Measurements from ENCODE around the gene TNFRSF1B.

Gene TNFRSF1B

GRCh38 chr1:12142141-12142823 lies 24.5 kb upstream of the TNFRSF1B start:
- DNase-seq (ENCODE audit: low read depth) = no peak

GRCh38 chr1:12142891-12143630 lies 23.7 kb upstream of the TNFRSF1B start:
- DNase-seq (ENCODE audit: low read depth) = no peak

- DNase-seq (ENCODE audit: low read depth) = peak; percentile 83
Observed at GRCh38 chr1:12143631-12144155, 23.1 kb upstream of the TNFRSF1B start.

- no peak for DNase-seq (ENCODE audit: low read depth)
Observed at GRCh38 chr1:12144236-12144635, 22.6 kb upstream of the TNFRSF1B start.

GRCh38 chr1:12144969-12145368 lies 21.8 kb upstream of the TNFRSF1B start:
- DNase-seq (ENCODE audit: low read depth) = no peak

GRCh38 chr1:12145616-12146342 lies 21.0 kb upstream of the TNFRSF1B start:
- no peak for DNase-seq (ENCODE audit: low read depth)

GRCh38 chr1:12146343-12147112 lies 20.3 kb upstream of the TNFRSF1B start:
- no peak for DNase-seq (ENCODE audit: low read depth)

- DNase-seq (ENCODE audit: low read depth) = no peak
Observed at GRCh38 chr1:12147201-12147701, 19.5 kb upstream of the TNFRSF1B start.

- no peak for DNase-seq (ENCODE audit: low read depth)
Observed at GRCh38 chr1:12148160-12148957, 18.4 kb upstream of the TNFRSF1B start.

GRCh38 chr1:12148958-12149790 lies 17.6 kb upstream of the TNFRSF1B start:
- no peak for DNase-seq (ENCODE audit: low read depth)

- no peak for DNase-seq (ENCODE audit: low read depth)
Observed at GRCh38 chr1:12149791-12150175, 17.0 kb upstream of the TNFRSF1B start.

- no peak for DNase-seq (ENCODE audit: low read depth)
Observed at GRCh38 chr1:12150456-12151200, 16.2 kb upstream of the TNFRSF1B start.

- no peak for DNase-seq (ENCODE audit: low read depth)
Observed at GRCh38 chr1:12151465-12151864, 15.3 kb upstream of the TNFRSF1B start.

GRCh38 chr1:12152113-12152891 lies 14.5 kb upstream of the TNFRSF1B start:
- DNase-seq (ENCODE audit: low read depth) = no peak

- no peak for DNase-seq (ENCODE audit: low read depth)
Observed at GRCh38 chr1:12153181-12153785, 13.5 kb upstream of the TNFRSF1B start.

GRCh38 chr1:12155328-12155727 lies 11.5 kb upstream of the TNFRSF1B start:
- DNase-seq (ENCODE audit: low read depth) = no peak

- no peak for DNase-seq (ENCODE audit: low read depth)
Observed at GRCh38 chr1:12157366-12158231, 9.2 kb upstream of the TNFRSF1B start.

Measured in non-pigmented ciliary epithelial cell (primary cell).